Astrocyte (in vitro differentiated cells and primary cell): Measurements from ENCODE around the gene MARVELD3.

Experiments used
- EZH2 ChIP-seq: IDR thresholded peaks from 2 replicates; pipeline ENCODE4 v1.6.1; 2012; ENCODE audit warnings: mild to moderate bottlenecking, low read length, inconsistent platforms; ENCODE audit not compliant: insufficient read depth
- TF ChIP-seq, protein P1 (sequence below): IDR thresholded peaks from 2 replicates; pipeline ENCODE4 v1.5.1; 2011; ENCODE audit warnings: low read depth, mild to moderate bottlenecking, inconsistent platforms, low read length, moderate library complexity; ENCODE audit not compliant: insufficient read depth

- no peak for TF ChIP-seq EZH2
- TF ChIP-seq, protein P1, sequence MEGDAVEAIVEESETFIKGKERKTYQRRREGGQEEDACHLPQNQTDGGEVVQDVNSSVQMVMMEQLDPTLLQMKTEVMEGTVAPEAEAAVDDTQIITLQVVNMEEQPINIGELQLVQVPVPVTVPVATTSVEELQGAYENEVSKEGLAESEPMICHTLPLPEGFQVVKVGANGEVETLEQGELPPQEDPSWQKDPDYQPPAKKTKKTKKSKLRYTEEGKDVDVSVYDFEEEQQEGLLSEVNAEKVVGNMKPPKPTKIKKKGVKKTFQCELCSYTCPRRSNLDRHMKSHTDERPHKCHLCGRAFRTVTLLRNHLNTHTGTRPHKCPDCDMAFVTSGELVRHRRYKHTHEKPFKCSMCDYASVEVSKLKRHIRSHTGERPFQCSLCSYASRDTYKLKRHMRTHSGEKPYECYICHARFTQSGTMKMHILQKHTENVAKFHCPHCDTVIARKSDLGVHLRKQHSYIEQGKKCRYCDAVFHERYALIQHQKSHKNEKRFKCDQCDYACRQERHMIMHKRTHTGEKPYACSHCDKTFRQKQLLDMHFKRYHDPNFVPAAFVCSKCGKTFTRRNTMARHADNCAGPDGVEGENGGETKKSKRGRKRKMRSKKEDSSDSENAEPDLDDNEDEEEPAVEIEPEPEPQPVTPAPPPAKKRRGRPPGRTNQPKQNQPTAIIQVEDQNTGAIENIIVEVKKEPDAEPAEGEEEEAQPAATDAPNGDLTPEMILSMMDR = no peak
Observed at GRCh38 chr16:71590584-71590983, 35.4 kb upstream of the MARVELD3 start.
